GM12878 (cell line): ENCODE results near the gene SPATA9. TPM values are rescaled to one million over a fixed set of nuclear protein-coding genes. Genes with fewer than 3 reads are reported as not detected.

Experiments
- ATAC-seq: fragments of 200-7000 bp; cut with Tn5 transposase; 3 replicates; pipeline ENCODE4 v1.9.1; 2020; ENCODE audit warnings: mild to moderate bottlenecking, moderate library complexity
- BruUV-seq: library from RNA; stranded (reverse); fragments of 400-500 nt; replicated peaks from 2 replicates; lab custom pipeline; 2021; lab: Mats Ljungman, UMichigan
- CTCF ChIA-PET: fragments of 300-600 bp; sonication (Branson Sonifier 250); formaldehyde crosslinking; extraction: SDS; loops from one replicate; lab custom pipeline; 2021; ENCODE audit warnings: inconsistent platforms; lab: Yijun Ruan, JAX
- POLR2A ChIA-PET: fragments of 350-600 bp; formaldehyde crosslinking; extraction: SDS; loops from one replicate; lab custom pipeline; 2021; ENCODE audit warnings: inconsistent platforms; lab: Charles Lee
- RAD21 ChIA-PET: fragments of 300-600 bp; sonication (Branson Sonifier 250); formaldehyde crosslinking; loops from one replicate; lab custom pipeline; 2023; ENCODE audit warnings: antibody characterized with exemption; ENCODE audit not compliant: unreplicated experiment; lab: Charles Lee
- SMC1A ChIA-PET: fragments of 300-600 bp; sonication (Branson Sonifier 250); formaldehyde crosslinking; loops from one replicate; lab custom pipeline; 2023; ENCODE audit not compliant: unreplicated experiment, uncharacterized antibody; lab: Charles Lee
- DNase-seq: peaks from one replicate; pipeline ENCODE4 v3.0.0-alpha.2; 2011; ENCODE audit warnings: low read depth, low spot score
- FAIRE-seq: peaks from 3 replicates; lab custom pipeline; 2011; peaks lifted over from hg19 to GRCh38; lab: Jason Lieb, UNC
- H2AFZ ChIP-seq: 2 replicates; pipeline ENCODE4 v1.6.0; 2011; ENCODE audit warnings: low read depth, low read length, control low read depth; ENCODE audit not compliant: control insufficient read depth
- H3K27ac ChIP-seq: 2 replicates; pipeline ENCODE4 v1.5.1; 2011; ENCODE audit warnings: control low read depth; ENCODE audit not compliant: control insufficient read depth, insufficient read depth
- H3K27me3 ChIP-seq, 2 experiments: replicated peaks in 1 of 2; 2 replicates each; pipeline versions ENCODE4 v1.6.0 to v1.6.1; 2011; ENCODE audit warnings: low read length in 1 of 2; ENCODE audit not compliant: control insufficient read depth in 2 of 2, insufficient read depth in 2 of 2
- H3K36me3 ChIP-seq, 2 experiments: 2 replicates each; pipeline ENCODE4 v1.5.1; 2011; ENCODE audit warnings: low read length in 1 of 2; ENCODE audit not compliant: control insufficient read depth in 2 of 2, insufficient read depth in 2 of 2
- H3K4me1 ChIP-seq: 2 replicates; pipeline ENCODE4 v1.6.1; 2011; ENCODE audit warnings: mild to moderate bottlenecking, low read length, moderate library complexity, mixed read lengths; ENCODE audit not compliant: control insufficient read depth, insufficient read depth
- H3K4me2 ChIP-seq: 2 replicates; pipeline ENCODE4 v1.6.0; 2011; ENCODE audit warnings: control low read depth; ENCODE audit not compliant: control insufficient read depth, insufficient read depth
- H3K4me3 ChIP-seq: fragments of 200-600 bp; sonication (generic); 2 replicates; pipeline ENCODE4 v1.5.1; 2016
- H3K79me2 ChIP-seq: 2 replicates; pipeline ENCODE4 v1.6.0; 2011; ENCODE audit warnings: low read length; ENCODE audit not compliant: control insufficient read depth, insufficient read depth
- H3K9ac ChIP-seq: 2 replicates; pipeline ENCODE4 v1.8.0; 2011; ENCODE audit warnings: low read length, control low read depth, mixed read lengths; ENCODE audit not compliant: control insufficient read depth, insufficient read depth
- H3K9me3 ChIP-seq: replicated peaks from 3 replicates; pipeline ENCODE4 v1.5.1; 2011; ENCODE audit warnings: mild to moderate bottlenecking, low read length; ENCODE audit not compliant: control insufficient read depth, insufficient read depth
- H4K20me1 ChIP-seq: 2 replicates; pipeline ENCODE4 v1.6.0; 2011; ENCODE audit not compliant: control insufficient read depth, insufficient read depth
- ASH2L ChIP-seq: fragments of 300-600, 200-600 bp; sonication (generic); IDR thresholded peaks from 2 replicates; pipeline ENCODE4 v1.6.1; 2017; ENCODE audit warnings: low read depth, mild to moderate bottlenecking, borderline replicate concordance
- BHLHE40 ChIP-seq, 2 experiments: fragments of 450-650 bp in 1 of 2; IDR thresholded peaks; 2 replicates each; pipeline ENCODE4 v1.6.1; 2011 to 2017; ENCODE audit warnings: low read depth in 2 of 2, borderline replicate concordance in 1 of 2, improper control_type of control experiment in 1 of 2, low read length in 1 of 2, mild to moderate bottlenecking in 1 of 2
- CBX5 ChIP-seq: sonication (generic); IDR thresholded peaks from 2 replicates; pipeline ENCODE4 v1.6.1; 2016; ENCODE audit warnings: low read depth, moderate library complexity, mild to moderate bottlenecking, inconsistent platforms
- EZH2 ChIP-seq: IDR thresholded peaks from 2 replicates; pipeline ENCODE4 v1.6.1; 2012; ENCODE audit warnings: low read depth, mild to moderate bottlenecking, control low read depth, inconsistent platforms, low read length, borderline replicate concordance; ENCODE audit not compliant: control insufficient read depth
- FOXK2 ChIP-seq: fragments of 450-650 bp; IDR thresholded peaks from 2 replicates; pipeline ENCODE4 v1.6.1; 2017; ENCODE audit warnings: mild to moderate bottlenecking, moderate library complexity
- NFIC ChIP-seq: IDR thresholded peaks from 2 replicates; pipeline ENCODE4 v1.6.1; 2012; ENCODE audit warnings: low read depth, mild to moderate bottlenecking, inconsistent platforms, low read length, moderate library complexity
- NFYB ChIP-seq: IDR thresholded peaks from 2 replicates; pipeline ENCODE4 v1.6.1; 2011; ENCODE audit warnings: low read depth, mild to moderate bottlenecking, low read length, improper control_type of control experiment, moderate library complexity; ENCODE audit not compliant: insufficient read depth
- NR2C1 ChIP-seq: fragments of 450-650 bp; IDR thresholded peaks from 2 replicates; pipeline ENCODE4 v1.6.1; 2017; ENCODE audit warnings: antibody characterized with exemption, mild to moderate bottlenecking, moderate library complexity
- RB1 ChIP-seq: fragments of 450-650 bp; formaldehyde crosslinking; IDR thresholded peaks from 2 replicates; pipeline ENCODE4 v1.6.1; 2017; ENCODE audit warnings: mild to moderate bottlenecking, borderline replicate concordance
- SRF ChIP-seq, 2 experiments: IDR thresholded peaks; 2 replicates each; pipeline ENCODE4 v1.6.1; 2011; ENCODE audit warnings: low read depth in 2 of 2, low read length in 2 of 2, mild to moderate bottlenecking in 1 of 2, moderate library complexity in 1 of 2
- TCF3 ChIP-seq: IDR thresholded peaks from 2 replicates; pipeline ENCODE4 v1.6.1; 2012; ENCODE audit warnings: low read depth, mild to moderate bottlenecking, low read length, borderline replicate concordance; ENCODE audit not compliant: insufficient read depth
- TCF7 ChIP-seq: IDR thresholded peaks from 2 replicates; pipeline ENCODE4 v1.6.1; 2014; ENCODE audit warnings: antibody characterized with exemption, borderline replicate concordance
- ZNF217 ChIP-seq: fragments of 450-650 bp; IDR thresholded peaks from 2 replicates; pipeline ENCODE4 v1.6.1; 2017; ENCODE audit warnings: antibody characterized with exemption, mild to moderate bottlenecking
- WGBS: methylation state at CpG from one replicate; pipeline ENCODE4 v1.1.6; 2016; ENCODE audit warnings: low lambda C conversion rate; ENCODE audit not compliant: insufficient replicate concordance, insufficient coverage; ENCODE audit errors: missing lambda C conversion rate; 5-methylcytosine and 5-hydroxymethylcytosine counted together
- in situ Hi-C: fragments of 300-500 bp; cut with MboI; formaldehyde crosslinking; loops from 9 replicates; pipeline ENCODE4 v1.14.3; 2018; ENCODE audit warnings: mixed read lengths
- intact Hi-C: fragments of 100-400 bp; cut with micrococcal nuclease; formaldehyde crosslinking; loops from one replicate; pipeline ENCODE4 v1.14.2; 2022; ENCODE audit not compliant: unreplicated experiment
- polyA plus RNA-seq, 11 experiments: library from polyadenylated mRNA; depleted of rRNA in 4 of 11; unstranded in 6 of 11; stranded (reverse) in 5 of 11; fragments of >200 nt; fragmentation: Nextera tagmentation in 4 of 11; fragmentation: Illumina TruSeq in 1 of 11; extraction: Ambion mirVana in 4 of 11; extraction: Trizol in 1 of 11; gene quantifications; 1 replicate in 1 of 11; 2 replicates in 10 of 11; pipeline versions ENCODE4 v1.2.1 to v1.2.3, GENCODE V29; 2011 to 2016; ENCODE audit warnings: inconsistent platforms in 2 of 11, missing spikeins in 2 of 11, low read depth in 1 of 11
- total RNA-seq, 4 experiments: library from RNA; depleted of rRNA in 3 of 4; stranded (reverse); fragments of >200 nt in 3 of 4; fragmentation: Illumina TruSeq in 1 of 4; extraction: Trizol in 1 of 4; gene quantifications; 2 replicates each; pipeline versions ENCODE4 v1.2.1 to v1.2.3, GENCODE V29; 2013 to 2021
- TF ChIP-seq, protein P1 (sequence below): fragments of 450-650 bp; IDR thresholded peaks from 2 replicates; pipeline ENCODE4 v1.6.1; 2018; ENCODE audit warnings: borderline replicate concordance, mild to moderate bottlenecking; ENCODE audit not compliant: partially characterized antibody
- TF ChIP-seq, protein P2 (sequence below): IDR thresholded peaks from 2 replicates; pipeline ENCODE4 v1.6.1; 2011; ENCODE audit warnings: low read depth, mild to moderate bottlenecking, low read length, moderate library complexity, borderline replicate concordance; ENCODE audit errors: extremely low read depth
- TF ChIP-seq, protein P3 (sequence below): IDR thresholded peaks from 2 replicates; pipeline ENCODE4 v1.6.1; 2012; ENCODE audit warnings: improper control_type of control experiment, low read depth, low read length; ENCODE audit not compliant: insufficient replicate concordance

SPATA9 gene
- total and polyA plus RNA-seq, 10 of the 15 experiments (the other 5 are each of a cell fraction or from before 2014, with no cell fraction given) = 0.11 to 0.49 (median 0.16) TPM; not detected in 1

DNA sequence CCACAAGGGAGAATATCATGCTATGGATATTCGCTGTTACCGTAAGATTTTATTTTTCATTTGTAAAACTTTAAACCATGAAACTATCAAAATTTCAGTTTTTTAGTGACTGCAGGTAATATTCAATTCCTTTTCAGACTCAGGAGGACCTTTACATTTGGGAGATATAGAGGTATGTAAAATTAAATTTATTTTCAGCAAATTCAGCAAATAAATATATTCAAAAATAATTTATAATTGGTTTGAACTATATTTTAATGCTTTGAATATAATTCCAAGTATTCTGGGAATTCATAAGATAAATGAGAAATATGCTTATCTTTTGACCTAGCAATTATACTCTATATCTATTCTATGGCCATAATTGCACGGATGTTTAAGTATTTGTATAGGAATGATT, 28.6 kb downstream of the SPATA9 start:
- Histone ChIP-seq H3K79me2 (no peaks in the 10 kb centered on the region), H3K9me3 (no peaks in the 10 kb centered on the region), H3K27ac (no peak overlapping the region), H2AFZ (no peak overlapping the region), H3K27me3 (no peaks in the 10 kb centered on the region), H3K4me1 (no peaks in the 10 kb centered on the region), H3K36me3 (no peaks in the 10 kb centered on the region), H3K9ac (no peak overlapping the region), H4K20me1 (no peaks in the 10 kb centered on the region), H3K4me3 (no peak overlapping the region), H3K4me2 (no peak overlapping the region)
- 100% methylated on average over 3 of the region's 3 CpGs for WGBS
- POLR2A ChIA-PET = no interaction called here
- no peak for FAIRE-seq
- BruUV-seq = no TSS peak
- CTCF ChIA-PET = interaction anchor here (1.3 to 4.8 kb wide), 3 partner anchors 10 to 127 kb away, joined by 6 to 30 read pairs (median 7); no protein-coding TSS in a partner anchor
- SMC1A ChIA-PET = interaction anchor here (0.5 to 3.7 kb wide), 3 partner anchors 117 to 202 kb away, joined by 3 to 19 read pairs (median 3); no protein-coding TSS in a partner anchor
- intact Hi-C loops (no loop called here), in situ Hi-C loops (no loop called here)
- RAD21 ChIA-PET = interaction anchor here (1.2 to 1.6 kb wide), 2 partner anchors 10 to 127 kb away, joined by 3 to 4 read pairs; no protein-coding TSS in a partner anchor
- no peak for DNase-seq
- no peak for ATAC-seq
- TF ChIP-seq BHLHE40 (IDR thresholded peaks at IDR 0.05; ENCODE audit: borderline replicate concordance in 1 of 2, low read depth in 2 of 2, low read length in 1 of 2) = no peak
- TF ChIP-seq, protein P1, sequence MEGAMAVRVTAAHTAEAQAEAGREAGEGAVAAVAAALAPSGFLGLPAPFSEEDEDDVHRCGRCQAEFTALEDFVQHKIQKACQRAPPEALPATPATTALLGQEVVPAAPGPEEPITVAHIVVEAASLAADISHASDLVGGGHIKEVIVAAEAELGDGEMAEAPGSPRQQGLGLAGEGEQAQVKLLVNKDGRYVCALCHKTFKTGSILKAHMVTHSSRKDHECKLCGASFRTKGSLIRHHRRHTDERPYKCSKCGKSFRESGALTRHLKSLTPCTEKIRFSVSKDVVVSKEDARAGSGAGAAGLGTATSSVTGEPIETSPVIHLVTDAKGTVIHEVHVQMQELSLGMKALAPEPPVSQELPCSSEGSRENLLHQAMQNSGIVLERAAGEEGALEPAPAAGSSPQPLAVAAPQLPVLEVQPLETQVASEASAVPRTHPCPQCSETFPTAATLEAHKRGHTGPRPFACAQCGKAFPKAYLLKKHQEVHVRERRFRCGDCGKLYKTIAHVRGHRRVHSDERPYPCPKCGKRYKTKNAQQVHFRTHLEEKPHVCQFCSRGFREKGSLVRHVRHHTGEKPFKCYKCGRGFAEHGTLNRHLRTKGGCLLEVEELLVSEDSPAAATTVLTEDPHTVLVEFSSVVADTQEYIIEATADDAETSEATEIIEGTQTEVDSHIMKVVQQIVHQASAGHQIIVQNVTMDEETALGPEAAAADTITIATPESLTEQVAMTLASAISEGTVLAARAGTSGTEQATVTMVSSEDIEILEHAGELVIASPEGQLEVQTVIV = no peak
- TF ChIP-seq, protein P2, sequence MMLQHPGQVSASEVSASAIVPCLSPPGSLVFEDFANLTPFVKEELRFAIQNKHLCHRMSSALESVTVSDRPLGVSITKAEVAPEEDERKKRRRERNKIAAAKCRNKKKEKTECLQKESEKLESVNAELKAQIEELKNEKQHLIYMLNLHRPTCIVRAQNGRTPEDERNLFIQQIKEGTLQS = no peak
- TF ChIP-seq SRF (IDR thresholded peaks at IDR 0.05; ENCODE audit: low read depth in 2 of 2, low read length in 2 of 2) = no peak
- no peak for TF ChIP-seq EZH2
- TF ChIP-seq NR2C1 = no peak
- no peak for TF ChIP-seq CBX5
- TF ChIP-seq NFYB = no peak
- no peak for TF ChIP-seq ASH2L
- TF ChIP-seq FOXK2 = no peak
- TF ChIP-seq RB1 = no peak
- no peak for TF ChIP-seq NFIC
- TF ChIP-seq, protein P3, sequence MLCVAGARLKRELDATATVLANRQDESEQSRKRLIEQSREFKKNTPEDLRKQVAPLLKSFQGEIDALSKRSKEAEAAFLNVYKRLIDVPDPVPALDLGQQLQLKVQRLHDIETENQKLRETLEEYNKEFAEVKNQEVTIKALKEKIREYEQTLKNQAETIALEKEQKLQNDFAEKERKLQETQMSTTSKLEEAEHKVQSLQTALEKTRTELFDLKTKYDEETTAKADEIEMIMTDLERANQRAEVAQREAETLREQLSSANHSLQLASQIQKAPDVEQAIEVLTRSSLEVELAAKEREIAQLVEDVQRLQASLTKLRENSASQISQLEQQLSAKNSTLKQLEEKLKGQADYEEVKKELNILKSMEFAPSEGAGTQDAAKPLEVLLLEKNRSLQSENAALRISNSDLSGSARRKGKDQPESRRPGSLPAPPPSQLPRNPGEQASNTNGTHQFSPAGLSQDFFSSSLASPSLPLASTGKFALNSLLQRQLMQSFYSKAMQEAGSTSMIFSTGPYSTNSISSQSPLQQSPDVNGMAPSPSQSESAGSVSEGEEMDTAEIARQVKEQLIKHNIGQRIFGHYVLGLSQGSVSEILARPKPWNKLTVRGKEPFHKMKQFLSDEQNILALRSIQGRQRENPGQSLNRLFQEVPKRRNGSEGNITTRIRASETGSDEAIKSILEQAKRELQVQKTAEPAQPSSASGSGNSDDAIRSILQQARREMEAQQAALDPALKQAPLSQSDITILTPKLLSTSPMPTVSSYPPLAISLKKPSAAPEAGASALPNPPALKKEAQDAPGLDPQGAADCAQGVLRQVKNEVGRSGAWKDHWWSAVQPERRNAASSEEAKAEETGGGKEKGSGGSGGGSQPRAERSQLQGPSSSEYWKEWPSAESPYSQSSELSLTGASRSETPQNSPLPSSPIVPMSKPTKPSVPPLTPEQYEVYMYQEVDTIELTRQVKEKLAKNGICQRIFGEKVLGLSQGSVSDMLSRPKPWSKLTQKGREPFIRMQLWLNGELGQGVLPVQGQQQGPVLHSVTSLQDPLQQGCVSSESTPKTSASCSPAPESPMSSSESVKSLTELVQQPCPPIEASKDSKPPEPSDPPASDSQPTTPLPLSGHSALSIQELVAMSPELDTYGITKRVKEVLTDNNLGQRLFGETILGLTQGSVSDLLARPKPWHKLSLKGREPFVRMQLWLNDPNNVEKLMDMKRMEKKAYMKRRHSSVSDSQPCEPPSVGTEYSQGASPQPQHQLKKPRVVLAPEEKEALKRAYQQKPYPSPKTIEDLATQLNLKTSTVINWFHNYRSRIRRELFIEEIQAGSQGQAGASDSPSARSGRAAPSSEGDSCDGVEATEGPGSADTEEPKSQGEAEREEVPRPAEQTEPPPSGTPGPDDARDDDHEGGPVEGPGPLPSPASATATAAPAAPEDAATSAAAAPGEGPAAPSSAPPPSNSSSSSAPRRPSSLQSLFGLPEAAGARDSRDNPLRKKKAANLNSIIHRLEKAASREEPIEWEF = no peak
- TF ChIP-seq ZNF217 = no peak
- TF ChIP-seq TCF3 = no peak
- TF ChIP-seq TCF7 = no peak
